GM19025 (cell line): ENCODE measurements around the gene CCDC175.

Experiments used
- ATAC-seq: cut with Tn5 transposase; IDR thresholded peaks from one replicate; pipeline ENCODE4 v1.9.1; 2021; ENCODE audit warnings: mild to moderate bottlenecking, low read depth, moderate library complexity; ENCODE audit not compliant: unreplicated experiment

The CCDC175 gene

GRCh38 chr14:59576332-59577294 lies at the start of gene CCDC175:
Gene CCDC175, minus strand, starts transcription at chr14:59576812. Its CDS starts 37 bp downstream, at chr14:59576775.
- ATAC-seq, result peak; percentile 94

GRCh38 chr14:59622631-59623030 lies 46.0 kb upstream of the CCDC175 start:
- no peak for ATAC-seq

GRCh38 chr14:59619061-59619460 lies 42.4 kb upstream of the CCDC175 start:
- no peak for ATAC-seq

GRCh38 chr14:59601056-59601455 lies 24.4 kb upstream of the CCDC175 start:
- ATAC-seq, result no peak

GRCh38 chr14:59600211-59600945 lies 23.8 kb upstream of the CCDC175 start:
- ATAC-seq, result no peak

- no peak for ATAC-seq
These were observed 18.5 kb upstream of the CCDC175 start for GRCh38 chr14:59595071-59595470.

- ATAC-seq, result no peak
These were observed 15.2 kb upstream of the CCDC175 start for GRCh38 chr14:59591641-59592370.

GRCh38 chr14:59588101-59588500 lies 11.5 kb upstream of the CCDC175 start:
- no peak for ATAC-seq

- no peak for ATAC-seq
These were observed 9.4 kb upstream of the CCDC175 start for GRCh38 chr14:59585891-59586554.

GRCh38 chr14:59583755-59584154 lies 7.1 kb upstream of the CCDC175 start:
- ATAC-seq, result no peak

GRCh38 chr14:59582845-59583509 lies 6.4 kb upstream of the CCDC175 start:
- no peak for ATAC-seq

GRCh38 chr14:59582161-59582560 lies 5.5 kb upstream of the CCDC175 start:
- ATAC-seq, result no peak

- no peak for ATAC-seq
These were observed 4.3 kb upstream of the CCDC175 start for GRCh38 chr14:59580911-59581310.

GRCh38 chr14:59570122-59570521 lies 6.5 kb downstream of the CCDC175 start:
- no peak for ATAC-seq

GRCh38 chr14:59566725-59567124 lies 9.9 kb downstream of the CCDC175 start:
- no peak for ATAC-seq

GRCh38 chr14:59566296-59566695 lies 10.3 kb downstream of the CCDC175 start:
- ATAC-seq, result no peak

- ATAC-seq, result no peak
These were observed 11.5 kb downstream of the CCDC175 start for GRCh38 chr14:59565087-59565486.

- ATAC-seq, result no peak
These were observed 12.2 kb downstream of the CCDC175 start for GRCh38 chr14:59564366-59564765.

GRCh38 chr14:59547310-59547709 lies 29.3 kb downstream of the CCDC175 start:
- ATAC-seq, result no peak

- no peak for ATAC-seq
These were observed 32.7 kb downstream of the CCDC175 start for GRCh38 chr14:59543873-59544272.
